Stimulated activated CD8-positive, alpha-beta memory T cell treated with anti-CD3 and anti-CD28 coated beads, Interleukin-2, amount 100 ng/mL, for 1 hour (primary cell): Measurements from ENCODE around the gene PTPRG.

Experiments used
- DNase-seq, 2 donors: peaks; one replicate each; pipeline ENCODE4 v3.0.0-alpha.2; 2020; ENCODE audit warnings: low read depth in 2 of 2

PTPRG gene

GRCh38 chr3:62149539-62149938 lies 588.2 kb downstream of the PTPRG start:
- DNase-seq = no peak

GRCh38 chr3:62149962-62150361 lies 588.6 kb downstream of the PTPRG start:
- no peak for DNase-seq

- DNase-seq = no peak
Observed at GRCh38 chr3:62151591-62151990, 590.2 kb downstream of the PTPRG start.

- no peak for DNase-seq
Observed at GRCh38 chr3:62153231-62153630, 591.9 kb downstream of the PTPRG start.

GRCh38 chr3:62154457-62155148 lies 593.2 kb downstream of the PTPRG start:
- no peak for DNase-seq

GRCh38 chr3:62159056-62159708 lies 597.8 kb downstream of the PTPRG start:
- DNase-seq = no peak

GRCh38 chr3:62159709-62160092 lies 598.3 kb downstream of the PTPRG start:
- no peak for DNase-seq

- DNase-seq = no peak
Observed at GRCh38 chr3:62161371-62161770, 600.0 kb downstream of the PTPRG start.

- no peak for DNase-seq
Observed at GRCh38 chr3:62164196-62164595, 602.8 kb downstream of the PTPRG start.

- no peak for DNase-seq
Observed at GRCh38 chr3:62164746-62165145, 603.4 kb downstream of the PTPRG start.

GRCh38 chr3:62167566-62168262 lies 606.3 kb downstream of the PTPRG start:
- no peak for DNase-seq

- DNase-seq = no peak
Observed at GRCh38 chr3:62168356-62168755, 607.0 kb downstream of the PTPRG start.

- no peak for DNase-seq
Observed at GRCh38 chr3:62169906-62170660, 608.7 kb downstream of the PTPRG start.

GRCh38 chr3:62171789-62172188 lies 610.4 kb downstream of the PTPRG start:
- DNase-seq = no peak

- no peak for DNase-seq
Observed at GRCh38 chr3:62172199-62172598, 610.8 kb downstream of the PTPRG start.

- DNase-seq = no peak
Observed at GRCh38 chr3:62173939-62174515, 612.7 kb downstream of the PTPRG start.

GRCh38 chr3:62175161-62175560 lies 613.8 kb downstream of the PTPRG start:
- no peak for DNase-seq

- DNase-seq = no peak
Observed at GRCh38 chr3:62178032-62178431, 616.7 kb downstream of the PTPRG start.

- DNase-seq = no peak
Observed at GRCh38 chr3:62178739-62179600, 617.6 kb downstream of the PTPRG start.

- DNase-seq = no peak
Observed at GRCh38 chr3:62180514-62180913, 619.1 kb downstream of the PTPRG start.

GRCh38 chr3:62183087-62183486 lies 621.7 kb downstream of the PTPRG start:
- no peak for DNase-seq
